ENCODE data around the gene KANK2.
A peak's percentile ranks its signal among the peaks of the same experiment; 100 is the strongest.

The KANK2 gene

DNA sequence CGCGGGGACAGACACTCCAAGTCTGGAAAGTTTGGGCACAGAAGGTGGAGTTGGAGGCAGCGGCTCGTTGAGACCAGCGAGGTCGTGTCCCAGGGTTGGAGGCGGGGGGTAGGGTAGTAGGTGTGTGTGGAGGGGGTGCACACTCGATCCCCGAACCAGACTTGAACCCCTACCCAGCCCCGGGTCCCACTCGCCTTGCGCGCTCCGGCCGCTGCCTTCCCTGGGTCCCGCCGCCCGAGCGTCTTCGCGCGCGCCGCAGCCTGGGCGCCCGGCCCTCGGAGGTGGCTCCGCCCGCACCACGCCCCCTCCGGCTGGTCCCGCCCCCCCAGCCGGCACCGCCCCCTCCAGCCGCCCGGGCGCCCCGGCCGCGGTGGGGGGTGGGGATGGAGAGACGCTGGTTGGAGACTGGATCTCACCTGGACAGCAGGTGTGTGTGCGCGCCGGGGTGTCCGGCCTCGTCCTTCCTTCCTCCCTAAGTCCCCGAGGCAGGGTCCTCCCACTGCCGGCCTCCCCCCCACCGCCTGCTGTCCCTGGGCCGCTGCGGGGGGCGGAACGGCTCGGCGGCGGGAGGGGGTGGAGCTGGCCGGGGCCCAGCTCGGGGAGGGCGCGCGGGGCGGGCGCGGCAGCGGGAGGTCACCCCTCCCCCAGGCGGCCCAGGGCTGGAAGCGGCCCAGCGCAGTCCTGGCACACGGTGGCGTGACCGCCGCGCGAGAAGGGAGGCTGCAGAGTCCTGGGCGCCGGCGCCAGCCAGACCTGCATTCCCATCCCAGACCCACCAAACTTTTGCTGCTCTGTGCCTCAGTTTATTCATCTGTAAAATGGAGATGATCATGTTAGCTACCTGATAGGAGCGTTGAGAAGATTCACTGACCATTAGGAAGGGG is at the start of gene KANK2:
Gene KANK2 (minus strand): TSS at position 255 of the 884 bp plus-strand sequence. CDS start 3,034 bp downstream, outside the sequence.
- peak; percentile 68 for DNase-seq

DNA sequence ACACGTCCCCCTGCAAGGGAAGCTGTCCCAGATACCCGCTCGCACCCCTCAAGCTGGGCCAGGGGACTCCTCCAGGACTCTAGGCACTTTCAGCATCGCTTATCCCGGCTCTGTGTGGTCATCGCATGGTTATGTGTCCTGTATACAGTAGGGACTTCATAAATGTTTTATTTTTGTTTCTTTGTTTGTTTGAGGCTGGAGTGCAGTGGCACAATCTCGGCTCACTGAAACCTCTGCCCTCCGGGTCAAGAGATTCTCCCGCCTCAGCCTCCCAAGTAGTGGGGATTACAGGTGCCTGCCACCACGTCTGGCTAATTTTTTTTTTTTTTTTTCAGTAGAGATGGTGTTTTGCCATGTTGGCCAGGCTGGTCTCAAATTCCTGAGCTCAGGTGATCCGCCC is 49.6 kb upstream of the KANK2 start:
- DNase-seq, result no peak

DNA sequence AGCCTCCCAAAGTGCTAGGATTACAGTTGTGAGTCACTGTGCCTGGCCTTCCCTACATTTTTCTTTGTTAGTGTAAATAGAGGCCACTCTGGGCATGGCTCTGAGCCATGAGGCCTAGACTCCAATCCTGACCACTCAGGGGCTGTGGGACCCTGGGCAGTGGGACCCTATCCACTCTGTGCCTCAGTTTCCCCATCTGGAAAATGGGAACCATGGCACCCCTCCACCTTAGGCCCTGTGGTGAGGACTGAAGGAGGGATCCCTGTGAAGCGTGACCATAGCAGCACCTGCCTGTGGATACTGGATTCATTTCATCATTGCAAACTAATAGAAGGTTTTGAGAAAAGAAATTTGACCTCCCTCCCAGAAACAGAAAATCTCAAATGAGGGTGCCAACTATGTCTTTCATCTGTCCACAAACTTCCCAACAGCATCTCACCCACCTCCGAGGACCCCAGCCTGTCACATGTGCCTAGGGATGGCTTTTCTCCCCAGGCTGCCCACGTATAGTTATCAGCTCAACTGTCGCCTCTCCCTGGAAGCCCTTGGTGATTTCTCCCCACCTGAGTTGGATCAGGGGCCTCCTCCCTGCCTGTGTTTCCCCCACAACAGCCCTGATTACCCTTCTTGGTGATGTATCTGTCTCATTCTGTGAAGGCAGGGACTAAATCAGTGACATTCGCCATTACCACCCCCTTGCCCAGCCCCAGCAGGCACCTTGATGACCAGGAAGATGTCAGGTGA is 47.7 kb upstream of the KANK2 start:
- DNase-seq, result no peak

DNA sequence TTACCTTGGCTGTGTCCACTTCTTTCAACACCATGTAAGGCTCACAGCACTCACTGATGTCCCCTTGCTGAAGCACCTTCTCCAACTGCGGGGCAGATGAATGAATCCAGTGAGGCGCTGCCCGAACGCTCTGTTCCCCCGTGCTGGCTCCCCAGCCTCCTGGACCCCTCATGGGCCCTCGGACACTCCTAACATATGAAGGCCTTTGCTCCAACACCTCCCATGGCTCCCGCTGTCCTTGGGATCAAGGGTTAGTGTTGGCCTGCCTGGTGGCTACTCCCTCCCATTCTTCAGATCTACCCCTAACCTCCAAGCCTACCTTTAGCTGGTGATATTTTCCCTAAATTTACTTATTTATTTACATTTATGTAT is 46.4 kb upstream of the KANK2 start:
- no peak for DNase-seq

DNA sequence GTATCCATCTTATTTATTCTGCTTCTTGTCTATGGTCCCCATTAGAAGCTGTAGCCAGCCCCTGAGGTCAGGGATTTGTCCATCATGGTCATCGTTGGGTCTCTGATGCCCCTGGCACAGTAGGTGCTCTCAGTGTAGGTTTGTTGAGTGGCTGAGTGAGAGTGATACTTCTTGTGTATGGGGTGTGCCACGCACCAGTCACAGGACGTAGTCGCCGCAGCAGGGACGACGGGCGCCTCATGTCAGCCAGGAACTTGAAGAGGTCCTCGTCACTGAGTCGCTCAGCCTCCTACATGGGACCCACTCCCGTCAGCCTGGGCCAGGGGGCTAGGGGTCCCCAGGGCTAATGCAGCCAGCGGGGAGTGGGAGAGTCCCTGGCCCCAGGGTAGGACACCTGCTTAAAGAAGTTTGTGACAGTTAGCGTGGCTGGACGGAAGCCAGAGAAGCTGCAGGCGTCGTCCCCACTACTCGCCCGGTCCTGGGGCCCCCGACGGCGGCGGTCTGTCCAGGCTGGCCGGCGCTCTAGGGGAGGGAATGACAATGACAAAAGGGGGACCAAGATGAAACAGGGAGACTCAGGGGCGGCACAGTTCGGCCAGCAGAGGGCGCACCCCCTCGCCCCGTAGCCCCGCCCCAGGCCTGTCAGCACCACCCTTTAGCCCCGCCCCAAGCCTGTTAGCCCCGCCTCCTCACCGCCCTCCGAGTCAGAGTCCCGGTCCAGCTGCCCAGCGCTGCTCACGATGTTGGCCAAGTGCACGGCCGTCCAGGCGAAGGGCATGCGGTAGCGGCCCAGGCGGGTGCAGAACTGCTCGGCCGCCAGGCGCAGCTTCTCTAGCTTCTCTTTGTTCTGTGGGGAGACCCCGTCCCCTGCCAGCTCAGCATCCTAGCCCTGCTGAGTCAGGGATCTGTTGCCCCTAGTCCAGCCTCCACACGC is 45.8 kb upstream of the KANK2 start:
- DNase-seq, result no peak

DNA sequence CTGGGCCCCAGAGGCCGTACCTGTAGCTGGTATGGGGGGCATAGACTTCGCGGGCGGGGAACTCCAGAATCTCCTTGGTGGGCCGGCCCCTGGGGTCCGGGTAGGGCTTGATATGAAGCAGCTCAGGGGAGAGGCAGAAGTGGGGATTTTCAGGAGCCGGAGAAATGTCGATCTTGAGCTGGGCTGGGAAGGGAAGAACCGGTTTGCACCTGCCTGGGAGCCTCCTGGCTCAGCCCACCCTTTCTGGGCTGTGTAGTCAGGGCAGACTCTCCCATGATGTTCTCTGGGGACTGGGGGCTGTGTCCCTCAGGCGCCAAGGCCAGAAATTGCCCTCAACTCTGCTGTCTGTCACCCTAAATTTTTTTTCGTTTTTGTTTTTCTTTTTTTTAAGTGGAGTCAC is 44.7 kb upstream of the KANK2 start:
- no peak for DNase-seq

DNA sequence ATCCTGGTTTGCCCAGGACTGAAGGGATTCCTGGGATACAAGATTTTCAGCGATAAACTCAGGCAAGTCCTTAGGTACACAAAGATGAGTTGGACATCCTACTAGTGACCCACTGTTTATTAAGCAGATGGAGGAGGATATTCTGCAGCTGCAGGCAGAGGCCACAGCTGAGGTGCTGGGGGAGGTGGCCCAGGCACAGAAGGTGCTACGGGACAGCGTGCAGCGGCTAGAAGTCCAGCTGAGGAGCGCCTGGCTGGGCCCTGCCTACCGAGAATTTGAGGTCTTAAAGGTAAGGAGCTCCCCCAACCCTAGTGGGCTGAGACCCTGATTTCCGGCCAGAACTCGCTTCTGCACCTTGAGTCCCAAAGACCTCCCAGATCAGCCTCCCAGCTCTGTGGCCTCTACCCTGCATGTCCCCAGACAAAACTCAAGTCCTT is 42.7 kb upstream of the KANK2 start:
- DNase-seq, result no peak

DNA sequence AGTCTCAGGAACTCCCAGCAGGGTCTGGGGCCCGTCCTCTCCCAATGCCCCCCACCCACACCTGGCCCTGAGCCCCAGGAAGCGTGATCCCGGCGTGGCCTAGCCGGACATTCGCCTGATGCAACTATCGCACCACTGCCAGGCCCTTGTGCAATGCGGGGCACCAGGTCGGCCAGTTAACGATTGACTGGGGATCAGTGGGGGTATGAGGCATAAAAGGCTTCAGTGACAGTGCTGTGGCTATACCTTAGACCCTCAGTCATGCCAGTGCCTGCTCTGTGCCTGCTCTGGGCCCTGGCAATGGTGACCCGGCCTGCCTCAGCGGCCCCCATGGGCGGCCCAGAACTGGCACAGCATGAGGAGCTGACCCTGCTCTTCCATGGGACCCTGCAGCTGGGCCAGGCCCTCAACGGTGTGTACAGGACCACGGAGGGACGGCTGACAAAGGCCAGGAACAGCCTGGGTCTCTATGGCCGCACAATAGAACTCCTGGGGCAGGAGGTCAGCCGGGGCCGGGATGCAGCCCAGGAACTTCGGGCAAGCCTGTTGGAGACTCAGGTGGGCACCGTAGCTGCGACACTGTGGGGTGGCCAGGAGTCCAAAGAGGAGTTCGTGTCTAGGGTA is 42.1 kb upstream of the KANK2 start, which contains the start of gene ANGPTL8:
Gene ANGPTL8 (plus strand): TSS at position 243 of the 624 bp plus-strand sequence. CDS start 19 bp downstream, at position 262.
- DNase-seq, result no peak

DNA sequence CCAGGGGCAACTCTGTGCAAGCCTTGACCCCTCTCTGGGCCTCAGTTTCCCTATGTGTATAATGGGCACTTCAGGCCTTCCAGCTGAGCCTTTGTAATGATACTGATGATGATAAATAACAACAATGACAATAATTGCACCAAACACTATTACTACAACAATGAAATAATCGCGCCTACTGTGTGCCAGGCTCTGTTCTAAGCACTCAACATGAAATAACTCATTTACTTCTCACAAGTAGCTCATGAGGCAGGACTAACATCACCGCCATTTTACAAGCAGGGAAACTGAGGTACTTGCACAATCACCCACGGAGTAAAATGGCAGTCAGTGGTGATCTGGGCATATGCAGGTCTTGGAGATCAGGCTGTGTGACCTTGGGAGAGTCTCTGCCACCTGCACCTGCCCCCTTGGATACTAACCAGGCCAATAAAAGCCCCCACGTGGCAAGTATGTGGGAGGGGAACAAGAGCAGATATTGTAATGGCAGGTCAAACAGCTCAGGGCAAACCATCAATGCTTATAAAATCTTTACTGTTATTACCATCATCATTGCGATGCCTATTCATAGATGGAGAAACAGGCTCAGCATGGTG is 41.5 kb upstream of the KANK2 start:
- no peak for DNase-seq

DNA sequence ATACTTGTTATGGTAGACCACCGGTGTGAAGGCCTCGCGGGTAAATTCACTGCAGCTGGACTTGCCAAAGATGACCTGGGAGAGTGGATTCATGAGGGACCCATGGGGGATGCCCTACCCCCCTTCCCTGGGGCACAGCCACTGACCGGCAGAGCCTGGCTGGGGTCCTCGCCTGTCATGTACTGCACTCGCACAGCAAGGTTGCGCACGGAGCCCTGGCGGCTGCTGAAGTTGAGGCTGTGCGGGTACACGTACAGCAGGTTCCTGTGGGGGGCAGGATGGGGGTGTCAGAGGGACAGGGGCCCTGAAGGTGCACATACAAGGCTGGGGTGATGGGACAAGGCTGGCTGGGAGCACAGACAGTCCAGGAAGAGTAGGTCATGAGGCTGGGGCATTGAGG is 40.7 kb upstream of the KANK2 start:
- no peak for DNase-seq

DNA sequence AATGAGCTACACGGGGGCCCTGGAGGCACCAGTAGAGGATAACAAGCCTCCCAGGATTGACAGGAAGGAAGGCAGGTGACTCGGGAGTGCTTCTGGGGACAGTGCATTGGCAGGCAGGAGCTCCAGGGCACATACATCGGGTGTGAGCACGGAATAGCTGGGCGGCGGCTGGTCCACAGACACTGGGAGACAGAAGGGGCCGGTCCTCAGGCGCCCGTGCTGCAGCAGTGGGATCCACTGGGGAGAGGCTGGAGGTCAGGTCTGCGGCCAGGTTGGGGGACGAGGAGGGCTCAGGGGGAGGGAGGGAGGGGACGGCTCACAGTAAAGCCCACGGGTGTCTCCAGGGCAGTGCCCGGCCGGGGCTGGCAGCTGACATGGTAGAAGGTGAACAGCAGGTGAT is 40.0 kb upstream of the KANK2 start:
- DNase-seq, result no peak

DNA sequence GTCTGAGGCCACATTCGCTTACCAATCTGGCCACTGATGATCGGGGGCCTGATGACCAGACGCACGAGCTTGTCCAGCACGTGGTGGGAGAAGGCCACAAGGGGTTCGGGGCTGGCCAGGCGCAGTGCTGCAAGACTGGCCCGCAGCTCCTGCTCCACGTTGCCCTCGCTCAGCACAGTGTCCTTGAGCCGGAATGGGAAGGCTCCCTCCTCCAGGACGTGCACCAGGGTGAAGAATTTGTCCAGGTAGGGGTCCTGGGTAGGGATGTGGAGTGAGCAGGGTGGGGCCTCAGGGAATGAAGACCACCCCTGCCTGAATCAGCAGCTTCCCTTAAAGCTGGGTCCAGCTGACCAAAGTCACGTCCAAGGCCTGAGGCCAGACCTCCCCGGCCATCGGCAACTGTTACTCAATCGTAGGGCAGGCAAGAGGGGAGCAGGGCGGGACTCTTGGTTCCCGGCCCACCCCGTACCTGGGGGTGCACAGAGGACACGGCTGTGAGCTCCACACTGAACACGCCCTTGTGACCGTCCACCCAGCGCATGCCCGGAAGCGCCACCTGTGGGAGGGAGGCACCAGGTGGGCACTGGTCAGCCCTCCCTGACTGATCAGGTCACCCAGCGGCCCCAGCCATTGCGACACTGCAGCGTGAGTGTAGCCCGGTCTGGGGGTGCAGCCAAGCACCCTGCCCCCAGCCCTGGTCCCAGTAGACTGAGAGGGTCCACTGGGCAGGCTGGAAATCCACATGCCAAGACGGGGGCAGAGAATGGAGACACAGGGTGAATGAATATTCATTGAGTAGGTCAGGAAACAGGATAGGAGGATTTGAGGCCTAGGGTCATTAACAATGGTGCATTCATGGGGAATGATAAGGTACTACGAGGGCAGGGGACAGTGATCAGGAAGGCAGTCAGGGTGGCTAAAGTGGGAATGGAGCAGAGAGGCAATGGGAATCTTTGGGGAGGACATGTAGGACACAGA is 39.3 kb upstream of the KANK2 start:
- DNase-seq, result no peak

DNA sequence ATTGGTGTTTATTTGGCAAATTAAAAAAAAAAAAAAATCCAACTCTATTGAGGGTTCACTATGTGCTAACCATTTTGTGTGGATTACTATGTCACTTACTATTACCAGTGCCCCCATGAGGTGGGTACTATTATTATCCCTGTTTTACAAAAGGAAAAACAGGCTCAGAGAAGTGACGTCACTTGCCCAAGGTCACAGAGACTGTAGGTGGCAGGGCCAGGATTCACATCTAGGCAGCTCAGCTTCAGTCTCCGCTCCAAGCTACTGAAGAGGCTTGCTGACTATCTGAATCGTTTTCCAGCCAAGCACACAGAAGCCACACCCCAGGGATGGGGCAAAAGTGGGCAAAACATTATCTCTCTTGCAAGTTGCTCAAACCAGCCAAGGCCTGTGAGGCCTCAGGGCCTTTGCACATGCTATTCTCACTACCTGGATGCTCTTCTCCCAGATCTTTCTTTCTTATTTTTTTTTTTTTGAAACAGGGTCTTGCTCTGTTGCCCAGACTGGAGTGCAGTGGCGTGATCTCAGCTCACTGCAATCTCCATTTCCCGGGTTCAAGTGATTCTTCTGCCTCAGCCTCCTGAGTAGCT is 37.2 kb upstream of the KANK2 start:
- no peak for DNase-seq

DNA sequence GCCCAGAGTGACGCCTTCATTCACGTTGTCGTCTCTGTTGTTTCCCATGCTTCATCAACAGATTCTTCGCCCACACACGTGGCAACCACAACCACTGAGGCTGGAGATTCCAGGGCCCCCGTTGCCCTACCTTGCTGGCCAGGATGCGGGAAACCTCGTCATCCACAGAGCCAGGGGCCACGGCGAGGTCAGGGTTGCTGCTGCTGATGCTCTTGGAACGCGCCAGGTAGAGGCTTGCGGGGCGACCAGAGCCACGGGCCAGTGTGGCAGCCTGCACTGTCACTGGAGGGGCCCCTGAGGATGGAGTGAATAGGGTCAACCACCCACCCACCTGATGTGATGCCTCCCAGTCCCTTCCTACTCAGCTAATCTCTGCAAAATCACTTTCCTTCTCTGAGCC is 35.7 kb upstream of the KANK2 start:
- no peak for DNase-seq

DNA sequence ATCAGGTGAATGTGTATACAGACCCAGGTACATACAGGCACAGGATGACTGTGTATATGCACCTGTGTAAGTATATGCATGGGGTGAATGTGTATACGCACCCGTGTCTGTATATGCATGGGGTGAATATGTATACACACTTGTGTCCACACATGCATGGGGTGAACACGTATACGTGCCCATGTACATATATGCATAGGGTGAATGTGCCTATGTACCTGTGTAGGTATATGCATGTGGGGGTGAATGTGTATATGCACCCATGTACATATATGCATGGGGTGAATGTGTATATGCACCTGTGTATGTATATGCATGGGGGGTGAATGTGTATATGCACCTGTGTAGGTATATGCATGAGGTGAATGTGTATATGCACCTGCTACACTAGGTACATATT is 35.2 kb upstream of the KANK2 start:
- no peak for DNase-seq

DNA sequence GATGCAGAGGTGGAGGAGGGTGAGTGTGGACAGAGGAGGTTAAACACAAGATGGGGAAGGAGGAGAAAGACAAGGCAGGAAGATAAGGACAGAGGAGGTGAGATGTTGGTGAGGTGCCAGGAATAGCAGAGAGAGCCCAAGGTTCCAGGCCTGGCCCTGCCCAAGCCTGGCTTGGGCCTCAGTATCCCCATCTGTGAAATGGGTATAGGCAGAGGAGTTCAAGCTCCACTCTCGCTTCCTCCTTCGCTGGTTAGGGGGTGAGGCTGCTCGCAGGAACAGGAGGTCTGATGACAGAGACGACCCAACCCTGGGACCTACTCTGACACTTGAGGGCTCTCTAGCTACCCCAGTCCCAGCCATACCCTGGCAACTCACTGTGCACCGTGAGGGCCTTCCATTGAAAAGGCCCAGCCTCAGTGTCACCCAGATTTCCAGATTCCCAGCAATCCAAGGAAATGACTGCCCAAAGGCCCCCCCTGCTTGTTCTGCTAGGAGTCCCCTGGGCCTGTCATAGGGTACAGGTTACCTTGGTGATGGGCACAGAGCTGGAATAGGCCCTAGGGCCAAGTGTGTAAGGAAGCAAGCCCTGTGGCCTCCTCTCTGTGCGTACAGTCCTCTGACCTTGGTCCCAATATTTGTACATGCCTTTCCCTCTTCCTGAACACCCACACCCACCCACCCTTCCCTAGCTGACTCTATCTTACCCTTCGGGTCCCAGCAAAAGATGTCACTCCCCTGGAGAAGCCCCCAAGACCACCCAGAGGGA is 33.5 kb upstream of the KANK2 start:
- no peak for DNase-seq

DNA sequence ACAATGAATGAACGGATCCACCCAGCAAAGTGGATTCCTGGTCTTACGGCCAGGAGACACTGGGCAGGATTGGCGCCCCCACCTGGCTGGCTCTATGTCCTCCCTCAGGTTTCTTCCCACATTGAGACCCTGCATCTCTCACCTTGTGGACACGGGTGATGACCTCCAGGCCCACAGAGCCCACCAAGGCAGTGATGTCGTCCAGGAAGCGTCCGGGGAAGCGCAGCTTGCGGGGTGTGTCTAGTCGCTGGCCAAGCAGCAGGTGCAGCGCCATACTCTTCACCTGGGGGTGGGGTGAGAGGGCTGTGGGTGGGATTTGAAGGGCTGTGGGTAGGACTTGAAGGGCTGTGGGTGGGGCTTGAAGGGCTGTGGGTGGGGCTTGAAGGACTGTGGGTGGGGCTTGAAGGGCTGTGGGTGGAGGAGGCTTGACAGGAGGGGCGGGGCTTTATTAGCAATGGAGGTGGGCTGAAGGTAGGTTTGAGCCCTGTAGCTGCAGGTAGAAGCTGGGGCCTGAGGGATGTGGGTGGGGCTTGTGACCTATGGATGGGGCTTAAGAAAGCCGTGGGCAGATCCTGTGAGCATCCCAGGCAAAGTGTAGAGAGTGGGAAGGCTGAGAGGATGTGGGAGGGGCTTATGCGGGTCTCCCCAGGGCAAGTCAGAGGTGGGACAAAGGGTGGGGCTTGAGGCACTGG is 30.0 kb upstream of the KANK2 start:
- DNase-seq, result no peak

DNA sequence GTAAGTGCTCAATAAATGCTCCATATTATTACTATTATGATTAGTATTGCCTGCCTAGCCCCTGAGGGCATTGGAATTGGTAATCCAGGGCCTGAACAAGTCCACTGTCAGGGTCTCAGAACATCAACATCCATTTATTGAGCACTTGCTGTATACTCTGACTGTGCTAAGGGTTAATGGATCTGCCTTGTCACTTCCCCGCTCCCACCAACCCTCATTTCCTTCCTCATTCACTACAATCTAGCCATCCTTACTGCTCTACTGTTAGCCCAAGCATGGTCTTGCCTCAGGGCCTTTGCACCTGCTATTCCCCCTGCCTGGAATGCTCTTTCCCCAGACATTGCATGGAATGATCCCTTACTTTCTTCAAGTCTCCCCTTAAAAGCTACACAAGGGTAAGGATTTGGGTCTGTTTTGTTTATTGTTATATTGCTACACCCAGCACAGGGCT is 29.4 kb upstream of the KANK2 start:
- DNase-seq, result no peak

DNA sequence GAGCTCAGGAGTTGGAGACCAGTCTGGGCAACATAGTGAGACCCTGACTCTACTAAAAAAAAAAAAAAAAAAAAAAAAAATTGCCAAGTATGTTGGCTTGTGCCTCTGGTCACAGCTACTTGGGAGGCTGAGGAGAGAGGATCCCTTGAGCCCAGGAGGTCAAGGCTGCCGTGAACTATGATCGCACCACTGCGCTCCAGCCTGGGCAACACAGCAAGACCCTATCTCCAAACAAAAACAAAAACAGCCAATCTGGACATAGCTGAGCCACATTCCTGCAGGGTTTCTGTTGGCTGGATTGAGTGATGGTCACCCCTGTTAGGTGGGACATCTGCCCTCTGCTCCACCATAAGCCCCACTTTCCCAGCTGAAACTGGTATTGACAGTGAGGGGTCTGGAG is 28.5 kb upstream of the KANK2 start:
- no peak for DNase-seq

Measured in NCI-H2081 treated with DMSO at 0.1 percent for 48 hours (cell line).